HEK293T (cell line): ENCODE data around the gene ADGRL3.

Experiments used
- ELF4 ChIP-seq: fragments of 450-650 bp; IDR thresholded peaks from 2 replicates; pipeline ENCODE4 v1.6.1; 2017; ENCODE audit warnings: antibody characterized with exemption
- FOXA1 ChIP-seq: fragments of 450-650 bp; IDR thresholded peaks from 2 replicates; pipeline ENCODE4 v1.6.1; 2016; ENCODE audit warnings: mild to moderate bottlenecking
- FOXM1 ChIP-seq: fragments of 450-650 bp; IDR thresholded peaks from 2 replicates; pipeline ENCODE4 v1.6.1; 2017; ENCODE audit warnings: mild to moderate bottlenecking, borderline replicate concordance
- SP1 ChIP-seq: fragments of 450-650 bp; IDR thresholded peaks from 2 replicates; pipeline ENCODE4 v1.6.1; 2017
- TF ChIP-seq, protein P1 (sequence below): fragments of 450-650 bp; IDR thresholded peaks from 2 replicates; pipeline ENCODE4 v1.6.1; 2016

DNA sequence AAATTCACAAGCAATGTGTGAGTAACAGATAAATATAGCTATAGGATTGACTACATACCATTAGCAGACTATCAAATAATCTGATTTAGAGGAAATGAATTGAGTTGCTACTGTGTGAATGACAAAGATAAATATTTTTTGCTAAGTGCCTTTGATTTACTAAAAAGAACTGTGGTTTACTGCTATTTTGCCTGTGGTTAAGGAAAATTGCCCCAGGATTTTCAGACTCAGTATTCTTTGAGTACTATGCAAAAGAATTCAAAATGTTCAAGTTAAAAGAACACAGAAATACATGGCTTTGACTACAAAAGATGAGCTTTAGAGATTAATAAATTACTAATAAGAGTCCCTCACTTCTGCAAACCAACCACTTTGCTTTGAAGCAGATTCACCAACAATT is 853.8 kb downstream of the ADGRL3 start:
- TF ChIP-seq FOXA1 (no peak), SP1 (no peak), FOXM1 (no peak), ELF4 (no peak)
- TF ChIP-seq, protein P1, sequence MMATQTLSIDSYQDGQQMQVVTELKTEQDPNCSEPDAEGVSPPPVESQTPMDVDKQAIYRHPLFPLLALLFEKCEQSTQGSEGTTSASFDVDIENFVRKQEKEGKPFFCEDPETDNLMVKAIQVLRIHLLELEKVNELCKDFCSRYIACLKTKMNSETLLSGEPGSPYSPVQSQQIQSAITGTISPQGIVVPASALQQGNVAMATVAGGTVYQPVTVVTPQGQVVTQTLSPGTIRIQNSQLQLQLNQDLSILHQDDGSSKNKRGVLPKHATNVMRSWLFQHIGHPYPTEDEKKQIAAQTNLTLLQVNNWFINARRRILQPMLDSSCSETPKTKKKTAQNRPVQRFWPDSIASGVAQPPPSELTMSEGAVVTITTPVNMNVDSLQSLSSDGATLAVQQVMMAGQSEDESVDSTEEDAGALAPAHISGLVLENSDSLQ = no peak
